IMR-90 (cell line): ENCODE results near the gene CCDC88C.

Experiments used
- CTCF ChIP-seq: conservative IDR thresholded peaks from 2 replicates; pipeline ENCODE4 v1.5.1; 2012; ENCODE audit warnings: mild to moderate bottlenecking, low read depth, low read length, improper control_type of control experiment
- NFE2L2 ChIP-seq: fragments of 150-350 bp; IDR thresholded peaks from 2 replicates; pipeline ENCODE4 v1.6.1; 2016; ENCODE audit warnings: low read depth, mild to moderate bottlenecking, low read length

- no peak for TF ChIP-seq CTCF
- no peak for TF ChIP-seq NFE2L2
These were observed 175.8 kb downstream of the CCDC88C start for GRCh38 chr14:91241863-91242262.
